HG03060 (cell line): ENCODE measurements around the gene TBC1D22A.
"Not testable (repeated sequence)": the region's sequence is repeated elsewhere in the genome, so short reads cannot be mapped to it uniquely, and the experiment has no call there.

Experiments
- ATAC-seq: cut with Tn5 transposase; IDR thresholded peaks from one replicate; pipeline ENCODE4 v1.9.1; 2021; ENCODE audit warnings: low read depth, moderate number of reproducible peaks; ENCODE audit not compliant: unreplicated experiment

Gene TBC1D22A

GRCh38 chr22:46978668-46979067, 216.2 kb downstream of the TBC1D22A start:
- ATAC-seq: not testable (repeated sequence)

- no peak for ATAC-seq
Observed at GRCh38 chr22:46979506-46979905, 217.1 kb downstream of the TBC1D22A start.

GRCh38 chr22:46980392-46980791, 217.9 kb downstream of the TBC1D22A start:
- no peak for ATAC-seq

- no peak for ATAC-seq
Observed at GRCh38 chr22:46982635-46983034, 220.2 kb downstream of the TBC1D22A start.

GRCh38 chr22:46983046-46983445, 220.6 kb downstream of the TBC1D22A start:
- no peak for ATAC-seq

GRCh38 chr22:46984751-46985506, 222.5 kb downstream of the TBC1D22A start:
- ATAC-seq: no peak

- no peak for ATAC-seq
Observed at GRCh38 chr22:46985507-46985882, 223.0 kb downstream of the TBC1D22A start.

GRCh38 chr22:46986788-46987187, 224.3 kb downstream of the TBC1D22A start:
- ATAC-seq: no peak

GRCh38 chr22:46990937-46991550, 228.6 kb downstream of the TBC1D22A start:
- no peak for ATAC-seq

GRCh38 chr22:46991666-46992065, 229.2 kb downstream of the TBC1D22A start:
- no peak for ATAC-seq

GRCh38 chr22:46992121-46992731, 229.8 kb downstream of the TBC1D22A start:
- ATAC-seq: no peak

- no peak for ATAC-seq
Observed at GRCh38 chr22:46993633-46994032, 231.2 kb downstream of the TBC1D22A start.

GRCh38 chr22:46994265-46994664, 231.8 kb downstream of the TBC1D22A start:
- ATAC-seq: no peak

GRCh38 chr22:46994983-46995382, 232.5 kb downstream of the TBC1D22A start:
- ATAC-seq: no peak

- no peak for ATAC-seq
Observed at GRCh38 chr22:46995501-46996360, 233.3 kb downstream of the TBC1D22A start.

GRCh38 chr22:46996595-46997310, 234.3 kb downstream of the TBC1D22A start:
- ATAC-seq: no peak

- no peak for ATAC-seq
Observed at GRCh38 chr22:46997311-46997970, 235.0 kb downstream of the TBC1D22A start.

GRCh38 chr22:46998331-46998730, 235.9 kb downstream of the TBC1D22A start:
- ATAC-seq: no peak

GRCh38 chr22:47000256-47000655, 237.8 kb downstream of the TBC1D22A start:
- ATAC-seq: no peak

- no peak for ATAC-seq
Observed at GRCh38 chr22:47000888-47001287, 238.4 kb downstream of the TBC1D22A start.
